Thyroid gland (tissue), 4 donors: ENCODE data around the gene GANC. TPM values are rescaled to one million over a fixed set of nuclear protein-coding genes. Genes with fewer than 3 reads are reported as not detected.

Experiments used
- DNase-seq, 2 donors: peaks; one replicate each; pipeline ENCODE4 v3.0.0-alpha.2; 2019
- H3K27ac ChIP-seq, 3 donors: fragments of 200-600 bp; sonication (generic); 1 replicate in 2 of 3; 2 replicates in 1 of 3; pipeline ENCODE4 v1.5.1; 2016 to 2019; ENCODE audit warnings: mild to moderate bottlenecking in 1 of 3, moderate library complexity in 1 of 3
- H3K27me3 ChIP-seq: fragments of 200-600 bp; sonication (generic); one replicate; pipeline ENCODE4 v1.5.1; 2019
- H3K36me3 ChIP-seq, 2 donors: fragments of 200-600 bp; sonication (generic); one replicate each; pipeline ENCODE4 v1.5.1; 2016 to 2019
- H3K4me1 ChIP-seq, 2 donors: fragments of 200-600 bp; sonication (generic); one replicate each; pipeline ENCODE4 v1.5.1; 2017 to 2019
- H3K4me3 ChIP-seq, 3 donors: fragments of 200-600 bp; sonication (generic); replicated peaks in 1 of 3; 1 replicate in 2 of 3; 2 replicates in 1 of 3; pipeline ENCODE4 v1.5.1; 2016; ENCODE audit warnings: mild to moderate bottlenecking in 1 of 3
- H3K9me3 ChIP-seq: fragments of 200-600 bp; sonication (generic); one replicate; pipeline ENCODE4 v1.5.1; 2017
- CTCF ChIP-seq, 6 experiments: fragments of 200-600 bp in 3 of 6; fragments of 450-650 bp in 3 of 6; sonication (generic) in 3 of 6; IDR thresholded peaks; one replicate each; pipeline ENCODE4 v1.5.1; 2016 to 2019; ENCODE audit warnings: antibody characterized with exemption in 6 of 6, mild to moderate bottlenecking in 2 of 6, inconsistent platforms in 1 of 6, moderate library complexity in 1 of 6
- POLR2A ChIP-seq, 2 donors: fragments of 450-650 bp; IDR thresholded peaks; one replicate each; pipeline ENCODE4 v1.6.1; 2017; ENCODE audit warnings: antibody characterized with exemption in 2 of 2, mild to moderate bottlenecking in 2 of 2, moderate library complexity in 1 of 2
- WGBS, 2 donors: methylation state at CpG; one replicate each; pipeline ENCODE4 v1.1.5; 2017; 5-methylcytosine and 5-hydroxymethylcytosine counted together
- intact Hi-C: fragments of 100-400 bp; cut with DNase I; formaldehyde crosslinking; loops from one replicate; pipeline ENCODE4 v1.15.1; 2023
- total RNA-seq, 4 donors: library from RNA; depleted of rRNA; stranded (reverse); fragments of >200 nt; gene quantifications; one replicate each; pipeline ENCODE4 v1.2.3, GENCODE V29; 2016

Gene GANC
- total RNA-seq, 4 donors from 2014 or later: 19.9 to 49.4 (median 22.2) TPM

- intact Hi-C loops: no loop called here
Observed at GRCh38 chr15:42273900-42274701, 1.1 kb downstream of the GANC start.

GRCh38 chr15:42274702-42274989 is 1.6 kb downstream of the GANC start:
- no peak for DNase-seq
- Histone ChIP-seq H3K27ac (peak overlapping the region; percentile 96 to 99 (median 98)), H3K4me1 (peaks cover 21 to 36% of the 10 kb centered on the region in 2 donors), H3K4me3 (peak overlapping the region in 1 of 3 donors; percentile 60), H3K27me3 (no peaks in the 10 kb centered on the region), H3K9me3 (no peaks in the 10 kb centered on the region), H3K36me3 (peaks cover 0 to 7% of the 10 kb centered on the region in 2 donors)
- intact Hi-C loops: no loop called here
- WGBS, 2 donors: 71 to 76% methylated on average over 6 of the region's 6 CpGs
- no peak for TF ChIP-seq CTCF (IDR thresholded peaks at IDR 0.05)
- TF ChIP-seq POLR2A (IDR thresholded peaks at IDR 0.05): no peak

More at GRCh38 chr15:42273900-42274701, 1.1 kb downstream of the GANC start:
- Histone ChIP-seq H3K9me3 (no peaks in the 10 kb centered on the region), H3K36me3 (peaks cover 0 to 1% of the 10 kb centered on the region in 2 donors), H3K27me3 (no peaks in the 10 kb centered on the region), H3K27ac (peak overlapping the region; percentile 96 to 99 (median 98)), H3K4me1 (peaks cover 21 to 36% of the 10 kb centered on the region in 2 donors), H3K4me3 (peak overlapping the region; percentile 18 to 65 (median 60))
- peak; percentile 57 for DNase-seq
- WGBS, 2 donors: 8 to 9% methylated on average over 27 of the region's 27 CpGs
- TF ChIP-seq CTCF (IDR thresholded peaks at IDR 0.05) (no peak), POLR2A (IDR thresholded peaks at IDR 0.05) (no peak)

GRCh38 chr15:42275780-42276391 is 2.9 kb downstream of the GANC start:
- DNase-seq: no peak
- intact Hi-C loops: no loop called here
- no peak for TF ChIP-seq CTCF (IDR thresholded peaks at IDR 0.05)
- TF ChIP-seq POLR2A (IDR thresholded peaks at IDR 0.05): no peak
- peaks cover 4 to 9% of the 10 kb centered on the region in 2 donors for H3K36me3 ChIP-seq
- H3K27me3 ChIP-seq: no peaks in the 10 kb centered on the region
- H3K9me3 ChIP-seq: no peaks in the 10 kb centered on the region
- WGBS, 2 donors: 76 to 79% methylated on average over 4 of the region's 4 CpGs
- peaks cover 21 to 29% of the 10 kb centered on the region in 2 donors for H3K4me1 ChIP-seq
- no peak overlapping the region for H3K4me3 ChIP-seq
- H3K27ac ChIP-seq: no peak overlapping the region

GRCh38 chr15:42276762-42277161 is 3.8 kb downstream of the GANC start:
- intact Hi-C loops: no loop called here
- no peaks in the 10 kb centered on the region for H3K27me3 ChIP-seq
- TF ChIP-seq POLR2A (IDR thresholded peaks at IDR 0.05) (no peak), CTCF (IDR thresholded peaks at IDR 0.05) (no peak)
- H3K4me1 ChIP-seq: peaks cover 16 to 21% of the 10 kb centered on the region in 2 donors
- H3K27ac ChIP-seq: no peak overlapping the region
- WGBS, 2 donors: 97 to 98% methylated on average over 2 of the region's 2 CpGs
- H3K36me3 ChIP-seq: peaks cover 9 to 12% of the 10 kb centered on the region in 2 donors
- H3K9me3 ChIP-seq: no peaks in the 10 kb centered on the region
- H3K4me3 ChIP-seq: no peak overlapping the region
- no peak for DNase-seq

- no peak for DNase-seq
- Histone ChIP-seq H3K4me1 (peaks cover 8 to 14% of the 10 kb centered on the region in 2 donors), H3K36me3 (peaks cover 9 to 12% of the 10 kb centered on the region in 2 donors), H3K27me3 (no peaks in the 10 kb centered on the region), H3K4me3 (no peak overlapping the region), H3K9me3 (no peaks in the 10 kb centered on the region), H3K27ac (no peak overlapping the region)
- intact Hi-C loops: no loop called here
- TF ChIP-seq CTCF (IDR thresholded peaks at IDR 0.05) (no peak), POLR2A (IDR thresholded peaks at IDR 0.05) (no peak)
- 59 to 64% methylated on average over 3 of the region's 3 CpGs for WGBS, 2 donors
Observed at GRCh38 chr15:42279234-42279723, 6.3 kb downstream of the GANC start.
